Gastroesophageal sphincter (tissue), 3 donors: ENCODE data around the gene SPATA21.

Experiments
- CTCF ChIP-seq, 4 experiments: fragments of 200-600 bp in 2 of 4; fragments of 450-650 bp in 2 of 4; sonication (generic) in 1 of 4; IDR thresholded peaks; one replicate each; pipeline ENCODE4 v1.5.1; 2017 to 2019; ENCODE audit warnings: antibody characterized with exemption in 4 of 4, mild to moderate bottlenecking in 2 of 4, moderate library complexity in 2 of 4
- POLR2A ChIP-seq, 2 donors: fragments of 450-650 bp; IDR thresholded peaks; one replicate each; pipeline ENCODE4 v1.6.1; 2017; ENCODE audit warnings: antibody characterized with exemption in 2 of 2, mild to moderate bottlenecking in 2 of 2, moderate library complexity in 1 of 2
- POLR2AphosphoS5 ChIP-seq: sonication (generic); formaldehyde crosslinking; IDR thresholded peaks from one replicate; pipeline ENCODE4 v1.6.1; 2017; ENCODE audit warnings: antibody characterized with exemption

GRCh38 chr1:16458831-16459230, 21.6 kb upstream of the SPATA21 start:
- no peak for TF ChIP-seq CTCF (IDR thresholded peaks at IDR 0.05)
- no peak for TF ChIP-seq POLR2AphosphoS5
- no peak for TF ChIP-seq POLR2A (IDR thresholded peaks at IDR 0.05)
